HEK293T (cell line): ENCODE results near the gene P2RY12.

ENCODE experiments used
- CTCF ChIA-PET: fragments of 350-600 bp; formaldehyde crosslinking; extraction: SDS; loops from one replicate; lab custom pipeline; 2021; ENCODE audit warnings: antibody characterized with exemption, inconsistent platforms; lab: Yijun Ruan, JAX
- POLR2A ChIA-PET: fragments of 350-600 bp; formaldehyde crosslinking; extraction: SDS; loops from one replicate; lab custom pipeline; 2020; ENCODE audit warnings: antibody characterized with exemption, inconsistent platforms; lab: Yijun Ruan, JAX
- DNase-seq: peaks from one replicate; pipeline ENCODE4 v3.0.0; 2012; ENCODE audit warnings: mixed read lengths; ENCODE audit errors: extremely low spot score
- ARNT ChIP-seq: fragments of 450-650 bp; IDR thresholded peaks from 2 replicates; pipeline ENCODE4 v1.6.1; 2017; ENCODE audit warnings: mild to moderate bottlenecking
- BHLHE40 ChIP-seq: fragments of 450-650 bp; IDR thresholded peaks from 2 replicates; pipeline ENCODE4 v1.6.1; 2016; ENCODE audit warnings: mild to moderate bottlenecking, moderate library complexity, borderline replicate concordance
- CTBP1 ChIP-seq: fragments of 450-650 bp; IDR thresholded peaks from 2 replicates; pipeline ENCODE4 v1.6.1; 2016; ENCODE audit warnings: borderline replicate concordance
- ELF4 ChIP-seq: fragments of 450-650 bp; IDR thresholded peaks from 2 replicates; pipeline ENCODE4 v1.6.1; 2017; ENCODE audit warnings: antibody characterized with exemption
- FOXA1 ChIP-seq: fragments of 450-650 bp; IDR thresholded peaks from 2 replicates; pipeline ENCODE4 v1.6.1; 2016; ENCODE audit warnings: mild to moderate bottlenecking
- FOXK2 ChIP-seq: fragments of 450-650 bp; IDR thresholded peaks from 2 replicates; pipeline ENCODE4 v1.6.1; 2016; ENCODE audit warnings: mild to moderate bottlenecking
- FOXM1 ChIP-seq: fragments of 450-650 bp; IDR thresholded peaks from 2 replicates; pipeline ENCODE4 v1.6.1; 2017; ENCODE audit warnings: mild to moderate bottlenecking, borderline replicate concordance
- HDGF ChIP-seq: fragments of 450-650 bp; IDR thresholded peaks from 2 replicates; pipeline ENCODE4 v1.6.1; 2017; ENCODE audit warnings: antibody characterized with exemption, borderline replicate concordance
- L3MBTL2 ChIP-seq: fragments of 450-650 bp; conservative IDR thresholded peaks from 2 replicates; pipeline ENCODE4 v1.6.1; 2016; ENCODE audit warnings: mild to moderate bottlenecking
- LEF1 ChIP-seq: fragments of 450-650 bp; IDR thresholded peaks from 2 replicates; pipeline ENCODE4 v1.6.1; 2017; ENCODE audit warnings: mild to moderate bottlenecking, borderline replicate concordance
- NFRKB ChIP-seq: fragments of 450-650 bp; IDR thresholded peaks from 2 replicates; pipeline ENCODE4 v1.6.1; 2016; ENCODE audit warnings: mild to moderate bottlenecking, moderate library complexity
- PKNOX1 ChIP-seq: fragments of 450-650 bp; IDR thresholded peaks from 2 replicates; pipeline ENCODE4 v1.6.1; 2016
- SP1 ChIP-seq: fragments of 450-650 bp; IDR thresholded peaks from 2 replicates; pipeline ENCODE4 v1.6.1; 2017
- SUZ12 ChIP-seq: fragments of 450-650 bp; IDR thresholded peaks from 2 replicates; pipeline ENCODE4 v1.6.1; 2016; ENCODE audit warnings: mild to moderate bottlenecking
- TARDBP ChIP-seq: fragments of 450-650 bp; IDR thresholded peaks from 2 replicates; pipeline ENCODE4 v1.6.1; 2016
- ZNF384 ChIP-seq: fragments of 450-650 bp; IDR thresholded peaks from 2 replicates; pipeline ENCODE4 v1.6.1; 2016

Gene P2RY12

GRCh38 chr3:151387842-151388241 lies 3.3 kb upstream of the P2RY12 start:
- ChIA-PET POLR2A (no interaction called here), CTCF (interaction anchor here (1.1 kb wide), 1 partner anchor 9 kb away, joined by 3 read pairs; no protein-coding TSS in a partner anchor)
- TF ChIP-seq ZNF384 (no peak), LEF1 (no peak), ARNT (no peak), FOXK2 (no peak), TARDBP (no peak), FOXM1 (no peak), HDGF (no peak), CTBP1 (no peak), PKNOX1 (no peak), NFRKB (no peak), L3MBTL2 (no peak), SUZ12 (no peak), FOXA1 (no peak)

GRCh38 chr3:151387432-151387831 lies 2.9 kb upstream of the P2RY12 start:
- ChIA-PET POLR2A (no interaction called here), CTCF (no interaction called here)
- DNase-seq, result no peak
- TF ChIP-seq BHLHE40, result no peak
- TF ChIP-seq FOXA1, result no peak
- no peak for TF ChIP-seq SP1
- no peak for TF ChIP-seq CTBP1
- TF ChIP-seq FOXK2, result no peak

More at GRCh38 chr3:151387842-151388241, 3.3 kb upstream of the P2RY12 start:
- DNase-seq, result no peak

- DNase-seq, result no peak
- TF ChIP-seq ZNF384 (no peak), FOXK2 (no peak), L3MBTL2 (no peak), ARNT (no peak), TARDBP (no peak), LEF1 (no peak), FOXM1 (no peak), HDGF (no peak)
- ChIA-PET POLR2A (no interaction called here), CTCF (no interaction called here)
These were observed 1.5 kb upstream of the P2RY12 start for GRCh38 chr3:151386056-151386455.

- TF ChIP-seq PKNOX1 (no peak), SUZ12 (no peak), BHLHE40 (no peak), FOXA1 (no peak), ARNT (no peak), ZNF384 (no peak), SP1 (no peak), TARDBP (no peak), L3MBTL2 (no peak), LEF1 (no peak), CTBP1 (no peak), HDGF (no peak), ELF4 (no peak), FOXK2 (no peak), FOXM1 (no peak), NFRKB (no peak)
- ChIA-PET POLR2A (no interaction called here), CTCF (no interaction called here)
- no peak for DNase-seq
These were observed 597 bp downstream of the P2RY12 start for GRCh38 chr3:151383956-151384355.

GRCh38 chr3:151383111-151383510 lies 1.4 kb downstream of the P2RY12 start:
- CTCF ChIA-PET, result no interaction called here
- no peak for TF ChIP-seq NFRKB
- TF ChIP-seq CTBP1, result no peak
- TF ChIP-seq SUZ12, result no peak
- no peak for TF ChIP-seq ZNF384
- no peak for TF ChIP-seq BHLHE40
- TF ChIP-seq TARDBP, result no peak
- no peak for TF ChIP-seq HDGF
- no peak for TF ChIP-seq FOXK2
- no peak for TF ChIP-seq ELF4
- no peak for TF ChIP-seq PKNOX1
- no peak for TF ChIP-seq SP1
- no peak for TF ChIP-seq LEF1
- no peak for TF ChIP-seq FOXA1
- POLR2A ChIA-PET, result no interaction called here
- DNase-seq, result no peak

- TF ChIP-seq FOXK2 (no peak), NFRKB (no peak), ARNT (no peak), HDGF (no peak), ELF4 (no peak)
- DNase-seq, result no peak
- POLR2A ChIA-PET, result no interaction called here
- CTCF ChIA-PET, result no interaction called here
These were observed 1.9 kb downstream of the P2RY12 start for GRCh38 chr3:151382671-151383070.

GRCh38 chr3:151379083-151379734 lies 5.3 kb downstream of the P2RY12 start:
- POLR2A ChIA-PET, result no interaction called here
- CTCF ChIA-PET, result interaction anchor here (0.7 to 1.3 kb wide), 3 partner anchors 9 to 22 kb away, joined by 3 to 4 read pairs (median 3); no protein-coding TSS in a partner anchor
- TF ChIP-seq NFRKB, result no peak
- TF ChIP-seq BHLHE40, result no peak
- TF ChIP-seq TARDBP, result no peak
- TF ChIP-seq SP1, result no peak
- no peak for TF ChIP-seq PKNOX1
- TF ChIP-seq LEF1, result no peak
- no peak for TF ChIP-seq HDGF
- peak; percentile 38 for DNase-seq
